Trophoblast cell (in vitro differentiated cells and primary cell): ENCODE results near the gene TXLNB.

ENCODE experiments used
- DNase-seq, 2 donors: peaks; one replicate each; pipeline ENCODE4 v3.0.0-alpha.2; 2016
- H2AFZ ChIP-seq: 2 replicates; pipeline ENCODE4 v1.6.1; 2013; ENCODE audit warnings: low read length, moderate library complexity, mild to moderate bottlenecking; ENCODE audit not compliant: insufficient read depth, poor library complexity
- H2AK5ac ChIP-seq: 2 replicates; pipeline ENCODE4 v1.6.1; 2013; ENCODE audit warnings: mild to moderate bottlenecking, low read length
- H2BK120ac ChIP-seq: 2 replicates; pipeline ENCODE4 v1.6.1; 2013; ENCODE audit warnings: low read length, mild to moderate bottlenecking, moderate library complexity; ENCODE audit not compliant: insufficient read depth, poor library complexity
- H2BK12ac ChIP-seq: 2 replicates; pipeline ENCODE4 v1.6.1; 2013; ENCODE audit warnings: mild to moderate bottlenecking, low read length, moderate library complexity
- H2BK5ac ChIP-seq: 2 replicates; pipeline ENCODE4 v1.6.1; 2013; ENCODE audit warnings: low read length, low read depth, moderate library complexity, mild to moderate bottlenecking; ENCODE audit not compliant: poor library complexity
- H3K14ac ChIP-seq: 2 replicates; pipeline ENCODE4 v1.6.1; 2013; ENCODE audit warnings: mild to moderate bottlenecking, low read length
- H3K18ac ChIP-seq: 2 replicates; pipeline ENCODE4 v1.6.1; 2013; ENCODE audit warnings: mild to moderate bottlenecking, low read length
- H3K23ac ChIP-seq: 2 replicates; pipeline ENCODE4 v1.6.1; 2013; ENCODE audit warnings: low read length
- H3K27ac ChIP-seq: 2 replicates; pipeline ENCODE4 v1.5.1; 2013; ENCODE audit warnings: low read depth, mild to moderate bottlenecking, inconsistent platforms, low read length, moderate library complexity
- H3K27me3 ChIP-seq: 2 replicates; pipeline ENCODE4 v1.6.1; 2013; ENCODE audit warnings: inconsistent platforms, mild to moderate bottlenecking, low read length, moderate library complexity; ENCODE audit not compliant: insufficient read depth
- H3K36me3 ChIP-seq, 2 experiments: 1 replicate in 1 of 2; 2 replicates in 1 of 2; pipeline ENCODE4 v1.6.1; 2013; ENCODE audit warnings: low read length in 2 of 2, mild to moderate bottlenecking in 2 of 2, moderate library complexity in 1 of 2; ENCODE audit not compliant: insufficient read depth in 2 of 2, control insufficient read depth in 1 of 2
- H3K4ac ChIP-seq: 2 replicates; pipeline ENCODE4 v1.6.1; 2013; ENCODE audit warnings: low read depth, mild to moderate bottlenecking, low read length, moderate library complexity
- H3K4me1 ChIP-seq, 2 experiments: 1 replicate in 1 of 2; 2 replicates in 1 of 2; pipeline ENCODE4 v1.6.1; 2013; ENCODE audit warnings: low read length in 2 of 2, mild to moderate bottlenecking in 2 of 2, moderate library complexity in 1 of 2; ENCODE audit not compliant: insufficient read depth in 2 of 2, control insufficient read depth in 1 of 2
- H3K4me2 ChIP-seq: 2 replicates; pipeline ENCODE4 v1.6.1; 2013; ENCODE audit warnings: inconsistent platforms, mild to moderate bottlenecking, low read length, moderate library complexity
- H3K4me3 ChIP-seq: 2 replicates; pipeline ENCODE4 v1.5.1; 2013; ENCODE audit warnings: mild to moderate bottlenecking, low read depth, low read length, inconsistent platforms
- H3K79me1 ChIP-seq: one replicate; pipeline ENCODE4 v1.6.1; 2013; ENCODE audit warnings: low read length
- H3K79me2 ChIP-seq: 2 replicates; pipeline ENCODE4 v1.6.1; 2013; ENCODE audit warnings: low read length, mild to moderate bottlenecking; ENCODE audit not compliant: control insufficient read depth, insufficient read depth, poor library complexity
- H3K9ac ChIP-seq: 2 replicates; pipeline ENCODE4 v1.6.1; 2013; ENCODE audit warnings: mild to moderate bottlenecking, low read length
- H3K9me3 ChIP-seq: 2 replicates; pipeline ENCODE4 v1.6.1; 2013; ENCODE audit warnings: low read depth, mild to moderate bottlenecking, control low read depth, inconsistent platforms, low read length; ENCODE audit not compliant: insufficient read depth
- H4K12ac ChIP-seq: 2 replicates; pipeline ENCODE4 v1.6.1; 2013; ENCODE audit warnings: low read depth, mild to moderate bottlenecking, low read length, moderate library complexity
- H4K8ac ChIP-seq: 2 replicates; pipeline ENCODE4 v1.6.1; 2013; ENCODE audit warnings: low read depth, mild to moderate bottlenecking, low read length, moderate library complexity
- H4K91ac ChIP-seq: one replicate; pipeline ENCODE4 v1.6.1; 2013; ENCODE audit warnings: low read depth, mild to moderate bottlenecking, low read length, moderate library complexity
- WGBS: extraction: QIAGEN DNeasy Blood & Tissue Kit; methylation state at CpG from one replicate; pipeline ENCODE4 v1.1.7; 2013; ENCODE audit warnings: missing lambda C conversion rate; ENCODE audit not compliant: insufficient read length, insufficient coverage; ENCODE audit errors: extremely low coverage; 5-methylcytosine and 5-hydroxymethylcytosine counted together

TXLNB gene

GRCh38 chr6:139204978-139205377 is 86.8 kb downstream of the TXLNB start:
- H3K4me1 ChIP-seq: no peaks in the 10 kb centered on the region
- H2BK5ac ChIP-seq: no peak overlapping the region

GRCh38 chr6:139201378-139201777 is 90.4 kb downstream of the TXLNB start:
- no CpG with 5 or more reads among the region's 4 CpGs for WGBS

More at GRCh38 chr6:139204978-139205377, 86.8 kb downstream of the TXLNB start:
- no peak overlapping the region for H3K9ac ChIP-seq
- H3K27me3 ChIP-seq: no peaks in the 10 kb centered on the region
- no peak overlapping the region for H2BK12ac ChIP-seq
- H4K8ac ChIP-seq: no peak overlapping the region
- no peak overlapping the region for H2AFZ ChIP-seq
- H2AK5ac ChIP-seq: no peak overlapping the region
- H3K79me1 ChIP-seq: no peaks in the 10 kb centered on the region
- H3K4ac ChIP-seq: no peak overlapping the region
- no peak overlapping the region for H3K4me3 ChIP-seq
- DNase-seq: no peak
- no peak overlapping the region for H4K12ac ChIP-seq
- H3K14ac ChIP-seq: no peak overlapping the region
- no peak overlapping the region for H2BK120ac ChIP-seq
- no peak overlapping the region for H3K18ac ChIP-seq
- H3K27ac ChIP-seq: no peak overlapping the region
- H3K36me3 ChIP-seq: no peaks in the 10 kb centered on the region
- H3K9me3 ChIP-seq: peaks cover 2% of the 10 kb centered on the region
- WGBS: no CpG with 5 or more reads among the region's 2 CpGs
- no peak overlapping the region for H3K23ac ChIP-seq
- no peak overlapping the region for H4K91ac ChIP-seq
- H3K79me2 ChIP-seq: no peaks in the 10 kb centered on the region
- H3K4me2 ChIP-seq: no peak overlapping the region

GRCh38 chr6:139198529-139199288 is 93.1 kb downstream of the TXLNB start:
- WGBS: no CpG with 5 or more reads among the region's 4 CpGs
- Histone ChIP-seq H3K9ac (peak overlapping the region; percentile 7), H3K23ac (no peak overlapping the region), H3K4me2 (no peak overlapping the region), H3K27ac (no peak overlapping the region), H2AK5ac (no peak overlapping the region), H4K8ac (no peak overlapping the region), H3K79me1 (no peaks in the 10 kb centered on the region), H3K79me2 (no peaks in the 10 kb centered on the region), H2BK12ac (no peak overlapping the region), H2AFZ (no peak overlapping the region), H2BK5ac (no peak overlapping the region), H3K4me1 (no peaks in the 10 kb centered on the region), H4K12ac (no peak overlapping the region), H3K18ac (no peak overlapping the region), H3K14ac (no peak overlapping the region), H3K9me3 (peaks cover 1% of the 10 kb centered on the region), H3K4ac (no peak overlapping the region), H3K4me3 (no peak overlapping the region), H3K36me3 (no peaks in the 10 kb centered on the region), H2BK120ac (no peak overlapping the region), H3K27me3 (no peaks in the 10 kb centered on the region), H4K91ac (no peak overlapping the region)
- no peak for DNase-seq

More at GRCh38 chr6:139201378-139201777, 90.4 kb downstream of the TXLNB start:
- H2AFZ ChIP-seq: no peak overlapping the region
- H3K27me3 ChIP-seq: no peaks in the 10 kb centered on the region
- no peak overlapping the region for H4K91ac ChIP-seq
- H3K79me2 ChIP-seq: no peaks in the 10 kb centered on the region
- no peak overlapping the region for H2AK5ac ChIP-seq
- no peak overlapping the region for H3K4ac ChIP-seq
- H3K18ac ChIP-seq: no peak overlapping the region
- no peak overlapping the region for H2BK5ac ChIP-seq
- H3K27ac ChIP-seq: no peak overlapping the region
- no peak overlapping the region for H3K4me3 ChIP-seq
- no peaks in the 10 kb centered on the region for H3K79me1 ChIP-seq
- H3K9ac ChIP-seq: no peak overlapping the region
- H4K12ac ChIP-seq: no peak overlapping the region
- no peak for DNase-seq
- no peak overlapping the region for H2BK12ac ChIP-seq
- no peak overlapping the region for H3K4me2 ChIP-seq
- peaks cover 3% of the 10 kb centered on the region for H3K9me3 ChIP-seq
- no peak overlapping the region for H3K14ac ChIP-seq
- H4K8ac ChIP-seq: no peak overlapping the region
- no peaks in the 10 kb centered on the region for H3K36me3 ChIP-seq
- no peak overlapping the region for H2BK120ac ChIP-seq
- no peak overlapping the region for H3K23ac ChIP-seq
- H3K4me1 ChIP-seq: no peaks in the 10 kb centered on the region

GRCh38 chr6:139194740-139195139 is 97.1 kb downstream of the TXLNB start:
- no peak overlapping the region for H3K4me2 ChIP-seq
- H3K36me3 ChIP-seq: no peaks in the 10 kb centered on the region
- H2AK5ac ChIP-seq: no peak overlapping the region
- H2AFZ ChIP-seq: no peak overlapping the region
- no peaks in the 10 kb centered on the region for H3K79me2 ChIP-seq
- no peak overlapping the region for H3K9ac ChIP-seq
- H2BK120ac ChIP-seq: no peak overlapping the region
- H3K27ac ChIP-seq: peak overlapping the region; percentile 40
- H3K23ac ChIP-seq: no peak overlapping the region
- no peaks in the 10 kb centered on the region for H3K27me3 ChIP-seq
- no peak overlapping the region for H3K14ac ChIP-seq
- H4K12ac ChIP-seq: no peak overlapping the region
- H3K9me3 ChIP-seq: no peaks in the 10 kb centered on the region
- H2BK5ac ChIP-seq: no peak overlapping the region
- no peak overlapping the region for H2BK12ac ChIP-seq
- no peak overlapping the region for H4K8ac ChIP-seq
- no CpG with 5 or more reads among the region's 3 CpGs for WGBS
- no peak overlapping the region for H3K4me3 ChIP-seq
- no peak overlapping the region for H3K18ac ChIP-seq
- no peak overlapping the region for H4K91ac ChIP-seq
- H3K4me1 ChIP-seq: no peaks in the 10 kb centered on the region
- H3K79me1 ChIP-seq: no peaks in the 10 kb centered on the region
- no peak overlapping the region for H3K4ac ChIP-seq
- peak; percentile 5 to 32 for DNase-seq
